Astrocyte (in vitro differentiated cells and primary cell): ENCODE data around the gene OR6P1. TPM values are rescaled to one million over a fixed set of nuclear protein-coding genes. Genes with fewer than 3 reads are reported as not detected.

ENCODE experiments used
- DNase-seq: peaks from one replicate; pipeline ENCODE4 v3.0.0-alpha.2; 2010; ENCODE audit warnings: low read depth
- FAIRE-seq: peaks from 2 replicates; lab custom pipeline; 2011; peaks lifted over from hg19 to GRCh38; lab: Jason Lieb, UNC
- H2AFZ ChIP-seq: 2 replicates; pipeline ENCODE4 v1.6.0; 2012; ENCODE audit warnings: low read depth, low read length, inconsistent platforms
- H3K27ac ChIP-seq: 2 replicates; pipeline ENCODE4 v1.5.1; 2011; ENCODE audit warnings: low read depth, low read length, inconsistent platforms
- H3K27me3 ChIP-seq: 2 replicates; pipeline ENCODE4 v1.6.0; 2011; ENCODE audit warnings: low read length, inconsistent platforms; ENCODE audit not compliant: insufficient read depth
- H3K36me3 ChIP-seq: 2 replicates; pipeline ENCODE4 v1.5.1; 2011; ENCODE audit warnings: low read length, inconsistent platforms; ENCODE audit not compliant: insufficient read depth
- H3K4me1 ChIP-seq: 2 replicates; pipeline ENCODE4 v1.5.1; 2011; ENCODE audit warnings: low read length, inconsistent platforms; ENCODE audit not compliant: insufficient read depth
- H3K4me2 ChIP-seq: 2 replicates; pipeline ENCODE4 v1.6.0; 2012; ENCODE audit warnings: low read length, inconsistent platforms
- H3K4me3 ChIP-seq: 2 replicates; pipeline ENCODE4 v1.5.1; 2011; ENCODE audit warnings: low read depth, mild to moderate bottlenecking, low read length, inconsistent platforms; ENCODE audit not compliant: insufficient read depth
- H3K79me2 ChIP-seq: 2 replicates; pipeline ENCODE4 v1.6.0; 2012; ENCODE audit warnings: mild to moderate bottlenecking, low read length, inconsistent platforms; ENCODE audit not compliant: insufficient read depth
- H3K9ac ChIP-seq: 2 replicates; pipeline ENCODE4 v1.6.0; 2012; ENCODE audit warnings: mild to moderate bottlenecking, low read length, inconsistent platforms
- H3K9me3 ChIP-seq: 2 replicates; pipeline ENCODE4 v1.5.1; 2012; ENCODE audit warnings: low read depth, mild to moderate bottlenecking, low read length, inconsistent platforms; ENCODE audit not compliant: insufficient read depth
- H4K20me1 ChIP-seq: 2 replicates; pipeline ENCODE4 v1.6.0; 2012; ENCODE audit warnings: low read length, inconsistent platforms; ENCODE audit not compliant: insufficient read depth
- H3K27ac Mint-ChIP-seq: one replicate; pipeline ENCODE4 v1.8.0; 2021; ENCODE audit warnings: mild to moderate bottlenecking, mixed read lengths; ENCODE audit not compliant: unreplicated experiment
- H3K27me3 Mint-ChIP-seq: one replicate; pipeline ENCODE4 v1.8.0; 2021; ENCODE audit warnings: low read depth, mixed read lengths; ENCODE audit not compliant: unreplicated experiment
- H3K36me3 Mint-ChIP-seq: one replicate; pipeline ENCODE4 v1.8.0; 2021; ENCODE audit warnings: low read depth, mixed read lengths; ENCODE audit not compliant: unreplicated experiment
- H3K4me1 Mint-ChIP-seq: one replicate; pipeline ENCODE4 v1.8.0; 2021; ENCODE audit warnings: low read depth, mixed read lengths; ENCODE audit not compliant: unreplicated experiment
- H3K4me3 Mint-ChIP-seq: one replicate; pipeline ENCODE4 v1.8.0; 2021; ENCODE audit warnings: mild to moderate bottlenecking, moderate library complexity, mixed read lengths; ENCODE audit not compliant: unreplicated experiment
- H3K9me3 Mint-ChIP-seq: one replicate; pipeline ENCODE4 v1.8.0; 2021; ENCODE audit warnings: mild to moderate bottlenecking, mixed read lengths; ENCODE audit not compliant: unreplicated experiment
- EZH2 ChIP-seq: IDR thresholded peaks from 2 replicates; pipeline ENCODE4 v1.6.1; 2012; ENCODE audit warnings: mild to moderate bottlenecking, low read length, inconsistent platforms; ENCODE audit not compliant: insufficient read depth
- total RNA-seq: library from RNA; stranded (reverse); gene quantifications from 2 replicates; pipeline ENCODE4 v1.2.1, GENCODE V29; 2021
- TF ChIP-seq, protein P1 (sequence below): IDR thresholded peaks from 2 replicates; pipeline ENCODE4 v1.5.1; 2011; ENCODE audit warnings: low read depth, mild to moderate bottlenecking, inconsistent platforms, low read length, moderate library complexity; ENCODE audit not compliant: insufficient read depth

The OR6P1 gene
- total RNA-seq, 1 donor from 2014 or later = not detected

DNA sequence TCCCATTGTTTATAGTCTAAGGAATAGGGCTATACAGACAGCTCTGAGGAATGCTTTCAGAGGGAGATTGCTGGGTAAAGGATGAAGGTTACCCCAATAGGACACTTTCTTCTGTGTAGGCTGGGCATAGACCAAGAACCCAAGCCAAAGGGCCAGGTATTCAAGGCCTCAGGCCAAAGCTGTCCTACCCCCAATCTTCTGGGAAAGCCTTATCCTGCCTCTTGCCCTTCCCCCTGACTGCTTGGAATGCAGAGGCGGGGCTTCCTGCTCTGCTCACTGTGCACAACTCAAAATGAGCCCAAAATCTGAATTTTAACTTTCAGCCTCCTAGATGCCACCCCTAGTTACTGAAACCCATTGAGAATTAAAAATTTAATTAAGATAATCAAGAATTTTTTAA lies 36.9 kb upstream of the OR6P1 start:
- FAIRE-seq = no peak
- H3K9ac ChIP-seq = no peak overlapping the region

DNA sequence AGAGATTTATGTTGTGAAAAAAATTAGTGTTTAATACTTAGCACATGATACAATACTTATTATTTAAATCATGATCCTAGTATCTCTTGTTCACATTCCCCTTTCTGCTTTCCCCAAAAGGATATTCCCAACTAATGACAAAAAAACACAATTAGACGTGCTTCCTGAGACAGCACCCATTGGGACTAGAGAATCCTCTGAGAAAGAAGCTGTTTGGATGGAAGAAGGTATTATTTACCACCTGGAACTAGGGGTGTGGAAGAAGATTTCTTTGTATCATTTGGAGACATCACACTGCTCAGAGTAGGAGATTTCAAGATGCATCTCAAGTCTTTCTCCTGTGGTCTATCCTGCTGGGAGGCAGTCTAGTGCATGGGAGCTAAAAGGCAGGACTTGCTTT lies 34.6 kb upstream of the OR6P1 start, which contains the start of gene OR10Z1:
TSS of gene OR10Z1 (plus strand) at position 301 of the 400 bp plus-strand sequence. CDS start 1,171 bp downstream, outside the sequence.
- no peaks in the 10 kb centered on the region for H3K36me3 Mint-ChIP-seq
- H2AFZ ChIP-seq = no peak within 1 kb of the TSS
- no peak for TF ChIP-seq EZH2
- TF ChIP-seq, protein P1, sequence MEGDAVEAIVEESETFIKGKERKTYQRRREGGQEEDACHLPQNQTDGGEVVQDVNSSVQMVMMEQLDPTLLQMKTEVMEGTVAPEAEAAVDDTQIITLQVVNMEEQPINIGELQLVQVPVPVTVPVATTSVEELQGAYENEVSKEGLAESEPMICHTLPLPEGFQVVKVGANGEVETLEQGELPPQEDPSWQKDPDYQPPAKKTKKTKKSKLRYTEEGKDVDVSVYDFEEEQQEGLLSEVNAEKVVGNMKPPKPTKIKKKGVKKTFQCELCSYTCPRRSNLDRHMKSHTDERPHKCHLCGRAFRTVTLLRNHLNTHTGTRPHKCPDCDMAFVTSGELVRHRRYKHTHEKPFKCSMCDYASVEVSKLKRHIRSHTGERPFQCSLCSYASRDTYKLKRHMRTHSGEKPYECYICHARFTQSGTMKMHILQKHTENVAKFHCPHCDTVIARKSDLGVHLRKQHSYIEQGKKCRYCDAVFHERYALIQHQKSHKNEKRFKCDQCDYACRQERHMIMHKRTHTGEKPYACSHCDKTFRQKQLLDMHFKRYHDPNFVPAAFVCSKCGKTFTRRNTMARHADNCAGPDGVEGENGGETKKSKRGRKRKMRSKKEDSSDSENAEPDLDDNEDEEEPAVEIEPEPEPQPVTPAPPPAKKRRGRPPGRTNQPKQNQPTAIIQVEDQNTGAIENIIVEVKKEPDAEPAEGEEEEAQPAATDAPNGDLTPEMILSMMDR = no peak

More for the DNA sequence above, 36.9 kb upstream of the OR6P1 start:
- Mint-ChIP-seq H3K27ac (no peak overlapping the region), H3K36me3 (no peaks in the 10 kb centered on the region), H3K9me3 (no peaks in the 10 kb centered on the region), H3K4me1 (no peaks in the 10 kb centered on the region), H3K27me3 (peaks cover under 1% of the 10 kb centered on the region), H3K4me3 (no peak overlapping the region)
- TF ChIP-seq, protein P1 = no peak
- no peak for TF ChIP-seq EZH2
- H4K20me1 ChIP-seq = no peaks in the 10 kb centered on the region
- H3K4me3 ChIP-seq = no peak overlapping the region
- H2AFZ ChIP-seq = no peak overlapping the region
- H3K4me1 ChIP-seq = no peaks in the 10 kb centered on the region
- H3K27ac ChIP-seq = no peak overlapping the region
- H3K36me3 ChIP-seq = no peaks in the 10 kb centered on the region
- no peak for DNase-seq
- H3K4me2 ChIP-seq = no peak overlapping the region
- no peaks in the 10 kb centered on the region for H3K9me3 ChIP-seq
- no peaks in the 10 kb centered on the region for H3K27me3 ChIP-seq
- H3K79me2 ChIP-seq = no peaks in the 10 kb centered on the region

DNA sequence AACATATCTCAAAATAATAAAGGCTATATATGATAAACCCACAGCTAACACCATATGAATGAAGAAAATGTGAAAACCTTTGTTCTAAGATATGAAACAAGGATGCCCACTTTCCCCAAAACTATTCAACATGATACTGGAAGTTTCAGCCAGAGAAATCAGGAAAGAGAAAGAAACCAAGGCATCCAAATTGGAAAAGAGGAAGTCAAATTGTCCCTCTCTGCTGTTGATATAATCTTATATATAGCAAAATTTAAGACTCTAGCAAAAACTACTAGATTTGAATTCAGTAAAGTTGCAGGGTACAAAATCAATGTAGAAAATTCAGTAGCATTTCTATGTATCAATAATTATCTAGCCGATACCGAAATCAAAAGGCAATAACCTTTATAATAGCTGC lies 30.4 kb upstream of the OR6P1 start:
- TF ChIP-seq, protein P1 = no peak
- no peak for TF ChIP-seq EZH2
- H3K4me1 ChIP-seq = no peaks in the 10 kb centered on the region
- H2AFZ ChIP-seq = no peak overlapping the region
- H3K4me3 ChIP-seq = no peak overlapping the region
- H3K9me3 ChIP-seq = peaks cover 3% of the 10 kb centered on the region
- Mint-ChIP-seq H3K4me3 (no peak overlapping the region), H3K36me3 (peaks cover 2% of the 10 kb centered on the region), H3K27ac (no peak overlapping the region), H3K9me3 (peaks cover 4% of the 10 kb centered on the region), H3K4me1 (no peaks in the 10 kb centered on the region), H3K27me3 (no peaks in the 10 kb centered on the region)
- no peaks in the 10 kb centered on the region for H3K36me3 ChIP-seq
- H3K79me2 ChIP-seq = no peaks in the 10 kb centered on the region
- H3K9ac ChIP-seq = no peak overlapping the region
- FAIRE-seq = no peak
- DNase-seq = no peak
- H3K27me3 ChIP-seq = no peaks in the 10 kb centered on the region
- no peak overlapping the region for H3K4me2 ChIP-seq
- no peak overlapping the region for H3K27ac ChIP-seq
- no peaks in the 10 kb centered on the region for H4K20me1 ChIP-seq

More for the DNA sequence above, 34.6 kb upstream of the OR6P1 start, which contains the start of gene OR10Z1:
- Histone ChIP-seq H3K4me2 (no peak within 1 kb of the TSS), H3K9ac (no peak within 1 kb of the TSS), H3K27me3 (no peaks in the 10 kb centered on the region), H3K4me1 (no peaks in the 10 kb centered on the region), H4K20me1 (no peaks in the 10 kb centered on the region), H3K79me2 (no peaks in the 10 kb centered on the region), H3K9me3 (no peaks in the 10 kb centered on the region), H3K36me3 (no peaks in the 10 kb centered on the region), H3K4me3 (no peak within 1 kb of the TSS), H3K27ac (no peak within 1 kb of the TSS)
- Mint-ChIP-seq H3K27ac (no peak within 1 kb of the TSS), H3K4me3 (no peak within 1 kb of the TSS), H3K9me3 (no peaks in the 10 kb centered on the region), H3K4me1 (no peaks in the 10 kb centered on the region), H3K27me3 (no peaks in the 10 kb centered on the region)
- FAIRE-seq (no peak), DNase-seq (no peak)
